ENCODE measurements around the gene MRNIP.
A peak's percentile ranks its signal among the peaks of the same experiment; 100 is the strongest.
"Not testable (repeated sequence)": the region's sequence is repeated elsewhere in the genome, so short reads cannot be mapped to it uniquely, and the experiment has no call there.

The MRNIP gene

GRCh38 chr5:179837076-179838011 lies 21.3 kb downstream of the MRNIP start:
- DNase-seq: no peak

GRCh38 chr5:179836225-179837019 lies 22.2 kb downstream of the MRNIP start:
- peak; percentile 77 for DNase-seq

GRCh38 chr5:179834871-179835270 lies 23.7 kb downstream of the MRNIP start:
- DNase-seq: not testable (repeated sequence)

GRCh38 chr5:179834120-179834519 lies 24.5 kb downstream of the MRNIP start:
- DNase-seq: no peak

GRCh38 chr5:179833709-179834070 lies 24.9 kb downstream of the MRNIP start:
- DNase-seq: no peak

- no peak for DNase-seq
Measured at GRCh38 chr5:179833056-179833708, 25.4 kb downstream of the MRNIP start.

GRCh38 chr5:179832039-179832745 lies 26.4 kb downstream of the MRNIP start:
- DNase-seq: no peak

- no peak for DNase-seq
Measured at GRCh38 chr5:179830818-179831468, 27.7 kb downstream of the MRNIP start.

GRCh38 chr5:179829732-179830435 lies 28.7 kb downstream of the MRNIP start:
- no peak for DNase-seq

- DNase-seq: no peak
Measured at GRCh38 chr5:179828756-179829421, 29.7 kb downstream of the MRNIP start.

- DNase-seq: no peak
Measured at GRCh38 chr5:179827680-179828079, 30.9 kb downstream of the MRNIP start.

- no peak for DNase-seq
Measured at GRCh38 chr5:179825655-179826182, 32.9 kb downstream of the MRNIP start.

GRCh38 chr5:179824745-179825112 lies 33.9 kb downstream of the MRNIP start:
- DNase-seq: no peak

- DNase-seq: no peak
Measured at GRCh38 chr5:179823937-179824744, 34.5 kb downstream of the MRNIP start.

GRCh38 chr5:179822444-179822990 lies 36.1 kb downstream of the MRNIP start:
- no peak for DNase-seq

GRCh38 chr5:179822059-179822432 lies 36.6 kb downstream of the MRNIP start:
- no peak for DNase-seq

GRCh38 chr5:179821298-179822058 lies 37.1 kb downstream of the MRNIP start:
- peak; percentile 92 for DNase-seq

GRCh38 chr5:179820483-179821297 lies 37.9 kb downstream of the MRNIP start, which contains the start of gene SQSTM1:
SQSTM1 (plus strand) TSS chr5:179820905; CDS start chr5:179820937, 32 bp downstream.
- DNase-seq: peak; percentile 93

Measured in activated CD8-positive, alpha-beta memory T cell treated with anti-CD3 and anti-CD28 coated beads for 24 hours (primary cell).